ENCODE results near the gene MTHFD2. TPM values are rescaled to one million over a fixed set of nuclear protein-coding genes. Genes with fewer than 3 reads are reported as not detected.
"Not testable (repeated sequence)": the region's sequence is repeated elsewhere in the genome, so short reads cannot be mapped to it uniquely, and the experiment has no call there.

The MTHFD2 gene
- total RNA-seq = 31.8 TPM

GRCh38 chr2:74198461-74199274, at the start of gene MTHFD2:
Gene MTHFD2, plus strand, starts transcription at chr2:74198615. Its CDS starts 27 bp downstream, at chr2:74198642.
- peak; percentile 70 to 98 (median 94) for DNase-seq (ENCODE audit: low read depth in 2 of 3, low spot score in 2 of 3)

- DNase-seq (ENCODE audit: low read depth in 2 of 3, low spot score in 2 of 3) = no peak
Measured at GRCh38 chr2:74149247-74149525, 49.2 kb upstream of the MTHFD2 start.

DNA sequence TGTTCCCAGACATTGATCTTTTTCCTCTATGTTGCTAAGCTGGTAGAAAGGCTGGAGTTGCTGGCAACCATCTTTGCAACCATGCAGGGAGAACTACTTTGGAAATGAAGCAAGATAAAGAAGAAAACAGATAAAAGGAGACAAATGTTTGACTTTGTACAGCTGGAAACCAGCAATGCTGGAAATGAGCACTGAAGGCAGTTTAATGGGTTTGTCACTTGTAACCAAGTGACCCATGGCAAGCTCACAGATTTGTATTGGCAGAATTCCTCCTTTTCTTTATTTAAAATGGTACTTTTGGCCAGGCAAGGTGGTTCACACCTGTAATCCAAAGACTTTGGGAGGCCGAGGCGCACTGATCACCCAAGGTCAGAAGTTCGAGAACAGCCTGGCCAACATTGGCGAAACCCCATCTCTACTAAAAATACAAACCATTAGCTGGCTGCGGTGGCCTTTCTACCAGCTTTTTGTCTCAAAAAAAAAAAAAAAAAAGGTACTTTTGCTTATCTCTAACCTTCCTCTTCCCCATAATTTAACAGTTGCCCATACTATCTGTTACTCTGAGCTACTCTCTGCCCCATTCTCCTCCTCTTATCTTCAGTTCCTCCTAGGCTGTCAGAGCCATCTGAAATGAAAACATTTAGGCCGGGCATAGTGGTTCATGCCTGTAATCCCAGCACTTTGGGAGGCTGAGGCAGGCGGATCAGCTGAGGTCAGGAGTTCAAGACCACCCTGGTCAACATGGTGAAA, 48.7 kb upstream of the MTHFD2 start:
- DNase-seq (ENCODE audit: low read depth in 2 of 3, low spot score in 2 of 3) = no peak

GRCh38 chr2:74152954-74153353, 45.5 kb upstream of the MTHFD2 start:
- DNase-seq (ENCODE audit: low read depth in 2 of 3, low spot score in 2 of 3) = no peak

GRCh38 chr2:74155830-74156229, 42.6 kb upstream of the MTHFD2 start:
- DNase-seq (ENCODE audit: low read depth in 2 of 3, low spot score in 2 of 3) = no peak

DNA sequence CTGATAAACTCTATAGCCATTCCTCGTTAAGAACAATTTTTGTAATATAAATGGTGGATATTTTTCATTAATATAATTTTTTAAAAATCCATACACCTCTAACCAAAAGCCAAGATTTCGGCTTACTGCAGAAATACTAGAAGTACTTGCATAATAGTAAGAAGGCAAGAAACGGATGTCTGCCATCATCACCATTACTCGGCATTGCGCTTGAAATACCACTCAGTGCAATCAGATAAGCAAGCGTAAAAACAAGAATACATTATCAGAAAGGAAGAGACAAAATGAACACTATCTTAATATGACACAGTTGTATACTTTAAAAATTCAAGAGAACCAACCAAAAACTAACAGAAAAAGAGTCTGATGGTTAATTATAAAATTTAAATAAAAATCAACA, 35.5 kb upstream of the MTHFD2 start:
- no peak for DNase-seq (ENCODE audit: low read depth in 2 of 3, low spot score in 2 of 3)

- no peak for DNase-seq (ENCODE audit: low read depth in 2 of 3, low spot score in 2 of 3)
Measured at GRCh38 chr2:74164761-74165160, 33.7 kb upstream of the MTHFD2 start.

DNA sequence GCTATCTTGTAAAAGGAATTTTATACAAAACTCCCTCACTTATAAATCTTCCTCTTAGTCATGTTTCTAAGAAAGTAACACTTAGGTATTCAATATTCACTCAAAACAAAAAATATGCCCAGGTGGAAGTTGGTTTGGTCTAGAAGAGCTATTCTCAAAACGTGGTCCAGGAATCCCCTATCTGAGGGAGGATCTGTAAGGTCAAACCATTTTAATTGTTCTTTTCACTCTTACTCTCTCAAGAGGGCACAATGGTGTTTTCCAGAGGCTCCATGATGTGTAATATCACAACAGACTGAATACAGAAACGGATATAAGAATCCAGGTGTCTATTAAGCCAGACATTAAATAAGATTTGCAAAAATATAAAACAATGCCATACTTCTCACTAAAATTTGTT, 29.7 kb upstream of the MTHFD2 start:
- DNase-seq (ENCODE audit: low read depth in 2 of 3, low spot score in 2 of 3) = no peak

GRCh38 chr2:74174909-74175308, 23.5 kb upstream of the MTHFD2 start:
- no peak for DNase-seq (ENCODE audit: low read depth in 2 of 3, low spot score in 2 of 3)

GRCh38 chr2:74177696-74178095, 20.7 kb upstream of the MTHFD2 start:
- DNase-seq (ENCODE audit: low read depth in 2 of 3, low spot score in 2 of 3) = no peak

GRCh38 chr2:74178211-74179062, 20.0 kb upstream of the MTHFD2 start, which contains the start of gene MOB1A:
Gene MOB1A, minus strand, starts transcription at chr2:74178879. Its CDS starts 205 bp downstream, at chr2:74178674.
- DNase-seq (ENCODE audit: low read depth in 2 of 3, low spot score in 2 of 3) = peak; percentile 89 to 99 (median 99)

GRCh38 chr2:74179063-74179865, 19.2 kb upstream of the MTHFD2 start:
- DNase-seq (ENCODE audit: low read depth in 2 of 3, low spot score in 2 of 3) = peak in 1 of 3 donors; percentile 16

DNA sequence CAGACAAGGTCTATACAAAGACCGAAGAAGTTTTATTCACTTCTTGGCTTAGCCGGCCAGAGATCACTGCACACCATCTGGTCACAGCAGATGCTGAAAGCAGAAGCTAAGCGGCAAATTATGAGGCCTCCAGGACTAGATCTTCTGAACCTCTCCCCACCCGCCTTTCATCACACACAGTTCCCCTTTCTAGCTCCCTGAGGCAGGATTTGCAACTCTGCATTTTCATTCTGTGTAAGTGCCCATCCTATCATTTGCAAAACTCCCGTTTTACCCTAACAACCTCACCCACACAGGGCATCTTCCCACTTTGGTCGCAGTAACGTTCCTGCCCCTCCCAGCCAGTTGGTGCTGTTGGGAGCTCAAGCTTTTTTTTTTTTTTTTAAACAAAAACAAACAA, 16.7 kb upstream of the MTHFD2 start:
- DNase-seq (ENCODE audit: low read depth in 2 of 3, low spot score in 2 of 3) = peak in 2 of 3 donors; percentile 88 to 95

DNA sequence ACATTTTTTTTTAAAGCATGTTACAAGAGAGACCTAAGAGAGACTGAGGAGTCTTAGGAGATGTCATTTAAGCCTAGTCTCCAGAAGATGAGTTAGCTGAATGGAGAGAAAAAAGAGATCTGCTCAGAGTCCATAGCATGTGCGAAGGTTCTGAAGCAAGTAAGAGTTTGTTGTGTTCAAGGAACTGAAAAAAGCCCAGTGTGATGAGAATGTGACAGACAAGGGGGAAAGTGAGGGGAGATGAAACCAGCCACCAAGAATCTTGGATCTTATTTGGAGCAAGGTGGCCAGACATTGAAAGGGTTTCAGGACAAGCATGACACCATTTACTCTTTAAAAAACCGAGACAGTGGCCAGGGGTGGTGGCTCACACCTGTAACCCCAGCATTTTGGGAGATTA, 14.5 kb upstream of the MTHFD2 start:
- DNase-seq (ENCODE audit: low read depth in 2 of 3, low spot score in 2 of 3) = no peak

DNA sequence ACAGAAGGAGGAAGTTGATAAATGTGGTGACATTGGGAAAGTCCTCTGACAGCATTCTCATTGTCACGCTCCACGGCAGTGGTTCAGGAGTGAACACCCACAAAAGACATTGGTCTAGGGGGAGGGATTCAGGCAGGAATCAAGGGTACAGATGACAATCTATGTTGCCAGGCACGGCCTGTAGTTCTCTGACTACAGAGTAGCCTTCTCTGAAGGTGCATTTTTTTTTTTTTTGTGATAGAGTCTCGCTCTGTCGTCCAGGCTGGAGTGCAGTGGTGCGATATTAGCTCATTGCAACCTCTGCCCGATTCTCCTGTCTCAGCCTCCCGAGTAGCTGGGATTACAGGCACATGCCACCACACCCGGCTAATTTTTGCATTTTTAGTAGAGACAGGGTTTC, 12.4 kb upstream of the MTHFD2 start:
- DNase-seq (ENCODE audit: low read depth in 2 of 3, low spot score in 2 of 3) = peak in 2 of 3 donors; percentile 92 to 96

DNA sequence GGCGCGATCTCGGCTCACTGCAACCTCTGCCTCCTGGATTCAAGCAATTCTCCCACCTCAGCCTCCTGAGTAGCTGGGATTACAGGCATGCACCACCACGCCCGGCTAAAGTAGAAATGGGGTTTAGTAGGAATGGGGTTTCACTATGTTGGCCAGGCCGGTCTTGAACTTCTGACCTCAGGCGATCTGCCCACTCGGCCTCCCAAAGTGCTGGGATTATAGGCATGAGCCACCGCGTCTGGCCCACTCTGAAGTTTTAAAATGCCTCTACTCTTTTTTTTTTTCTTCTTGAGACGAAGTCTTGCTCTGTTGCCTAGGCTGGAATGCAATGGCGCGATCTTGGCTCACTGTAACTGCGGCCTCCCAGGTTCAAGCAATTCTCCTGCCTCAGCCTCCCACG, 11.7 kb upstream of the MTHFD2 start:
- not testable (repeated sequence) for DNase-seq (ENCODE audit: low read depth in 2 of 3, low spot score in 2 of 3)

- DNase-seq (ENCODE audit: low read depth in 2 of 3, low spot score in 2 of 3) = no peak
Measured at GRCh38 chr2:74188018-74188601, 10.3 kb upstream of the MTHFD2 start.

DNA sequence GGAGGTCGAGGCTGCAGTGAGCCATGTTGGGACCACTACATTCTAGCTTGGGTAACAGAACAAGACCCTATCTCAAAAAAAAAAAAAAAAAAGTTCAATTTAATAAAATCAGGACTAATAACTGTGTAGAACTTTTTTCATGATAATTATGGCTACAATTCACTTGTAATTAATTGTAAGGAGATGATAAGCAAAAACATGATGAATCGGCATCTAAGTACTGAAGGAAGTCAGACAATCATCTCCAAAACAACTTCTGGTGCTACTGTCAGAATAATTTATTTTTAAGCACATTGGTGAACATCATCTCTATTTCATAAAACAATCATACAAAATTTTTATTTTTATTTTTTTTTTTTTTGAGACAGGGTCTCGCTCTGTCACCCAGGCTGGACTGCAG, 9.7 kb upstream of the MTHFD2 start:
- no peak for DNase-seq (ENCODE audit: low read depth in 2 of 3, low spot score in 2 of 3)

DNA sequence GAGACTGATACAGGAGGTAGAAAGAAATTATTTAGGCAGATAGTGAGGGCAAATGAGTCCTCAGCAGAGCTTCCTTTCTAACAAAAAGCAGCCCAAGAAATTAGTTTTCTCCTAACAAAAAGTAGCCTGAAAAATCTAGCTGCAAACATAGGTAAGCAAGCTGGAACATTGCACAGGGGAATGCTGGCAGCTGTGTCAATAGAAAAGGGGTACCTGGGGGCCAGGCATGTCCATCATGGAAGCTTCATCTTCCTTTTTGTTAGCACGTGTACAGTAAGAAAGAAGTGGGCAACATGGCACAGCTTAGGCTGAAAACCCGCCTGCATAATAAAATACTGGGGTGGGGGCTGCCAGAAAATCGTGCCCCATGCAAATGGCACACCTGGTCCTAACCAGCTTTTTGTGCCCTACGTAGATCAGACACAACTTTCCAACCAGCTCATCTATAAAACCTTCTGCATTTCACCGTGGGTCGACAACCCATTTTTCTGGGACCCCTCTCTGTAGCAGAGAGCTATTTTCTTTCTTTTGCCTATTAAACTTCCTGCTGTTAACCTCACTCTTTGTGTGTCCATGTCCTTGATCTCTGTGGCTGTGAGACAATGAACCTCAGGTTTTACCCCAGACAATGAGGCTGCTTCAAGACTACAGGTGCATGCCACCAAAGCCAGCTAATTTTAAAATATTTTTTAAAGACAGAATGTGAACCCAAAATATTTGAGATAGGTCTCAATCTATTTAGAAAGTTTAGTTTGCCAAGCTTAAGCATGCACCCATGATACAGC, 6.6 kb upstream of the MTHFD2 start:
- no peak for DNase-seq (ENCODE audit: low read depth in 2 of 3, low spot score in 2 of 3)

Data from hematopoietic multipotent progenitor cell (in vitro differentiated cells).